Non-pigmented ciliary epithelial cell (primary cell): Measurements from ENCODE around the gene MAP6.
A peak's percentile ranks its signal among the peaks of the same experiment; 100 is the strongest.
"Not testable (repeated sequence)": the region's sequence is repeated elsewhere in the genome, so short reads cannot be mapped to it uniquely, and the experiment has no call there.

ENCODE experiments used
- DNase-seq: peaks from one replicate; pipeline ENCODE4 v3.0.0-alpha.2; 2010; ENCODE audit warnings: low read depth

The MAP6 gene

GRCh38 chr11:75668451-75669297 is at the start of gene MAP6:
Gene MAP6, minus strand, starts transcription at chr11:75669038. Its CDS starts 669 bp downstream, at chr11:75668369.
- no peak for DNase-seq

GRCh38 chr11:75717608-75718418 is 49.0 kb upstream of the MAP6 start, which contains the start of gene MOGAT2:
Gene MOGAT2, plus strand, starts transcription at chr11:75717838. Its CDS starts 51 bp downstream, at chr11:75717889.
- DNase-seq = no peak

GRCh38 chr11:75716659-75717058 is 47.8 kb upstream of the MAP6 start:
- no peak for DNase-seq

- DNase-seq = no peak
Measured at GRCh38 chr11:75715688-75716087, 46.9 kb upstream of the MAP6 start.

GRCh38 chr11:75714211-75714610 is 45.4 kb upstream of the MAP6 start:
- DNase-seq = no peak

GRCh38 chr11:75706260-75706729 is 37.5 kb upstream of the MAP6 start:
- peak; percentile 8 for DNase-seq

- no peak for DNase-seq
Measured at GRCh38 chr11:75705541-75705940, 36.7 kb upstream of the MAP6 start.

- DNase-seq = no peak
Measured at GRCh38 chr11:75703695-75704237, 34.9 kb upstream of the MAP6 start.

- no peak for DNase-seq
Measured at GRCh38 chr11:75700940-75701339, 32.1 kb upstream of the MAP6 start.

- DNase-seq = no peak
Measured at GRCh38 chr11:75697906-75698581, 29.2 kb upstream of the MAP6 start.

- DNase-seq = no peak
Measured at GRCh38 chr11:75691804-75692203, 23.0 kb upstream of the MAP6 start.

GRCh38 chr11:75689863-75690609 is 21.2 kb upstream of the MAP6 start:
- DNase-seq = no peak

- DNase-seq = not testable (repeated sequence)
Measured at GRCh38 chr11:75683856-75684255, 15.0 kb upstream of the MAP6 start.

GRCh38 chr11:75679566-75679965 is 10.7 kb upstream of the MAP6 start:
- DNase-seq = no peak

- no peak for DNase-seq
Measured at GRCh38 chr11:75678620-75679259, 9.9 kb upstream of the MAP6 start.

- no peak for DNase-seq
Measured at GRCh38 chr11:75677909-75678308, 9.1 kb upstream of the MAP6 start.

- no peak for DNase-seq
Measured at GRCh38 chr11:75677275-75677674, 8.4 kb upstream of the MAP6 start.

- no peak for DNase-seq
Measured at GRCh38 chr11:75673977-75674582, 5.2 kb upstream of the MAP6 start.

GRCh38 chr11:75667831-75668450 is 897 bp downstream of the MAP6 start:
- DNase-seq = no peak
